ENCODE results near the gene ZNF580.
A peak's percentile ranks its signal among the peaks of the same experiment; 100 is the strongest.

The ZNF580 gene

DNA sequence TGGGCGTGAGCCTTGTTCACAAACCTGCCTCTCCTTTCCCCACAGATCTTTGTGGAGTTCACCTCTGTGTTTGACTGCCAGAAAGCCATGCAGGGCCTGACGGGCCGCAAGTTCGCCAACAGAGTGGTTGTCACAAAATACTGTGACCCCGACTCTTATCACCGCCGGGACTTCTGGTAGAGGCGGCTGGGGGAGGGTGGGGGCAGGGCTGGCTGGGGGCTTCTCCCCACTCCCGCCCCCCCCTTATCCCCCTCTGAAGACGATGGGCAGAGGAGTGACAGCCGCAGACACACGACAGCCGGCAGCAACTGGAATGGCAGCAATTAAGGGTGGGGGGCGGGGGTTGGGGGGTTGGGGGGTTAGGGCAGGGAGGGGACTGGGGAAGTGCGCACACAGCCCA, 33.1 kb downstream of the ZNF580 start:
- DNase-seq (ENCODE audit: low read depth), result no peak
- TF ChIP-seq, protein P1, sequence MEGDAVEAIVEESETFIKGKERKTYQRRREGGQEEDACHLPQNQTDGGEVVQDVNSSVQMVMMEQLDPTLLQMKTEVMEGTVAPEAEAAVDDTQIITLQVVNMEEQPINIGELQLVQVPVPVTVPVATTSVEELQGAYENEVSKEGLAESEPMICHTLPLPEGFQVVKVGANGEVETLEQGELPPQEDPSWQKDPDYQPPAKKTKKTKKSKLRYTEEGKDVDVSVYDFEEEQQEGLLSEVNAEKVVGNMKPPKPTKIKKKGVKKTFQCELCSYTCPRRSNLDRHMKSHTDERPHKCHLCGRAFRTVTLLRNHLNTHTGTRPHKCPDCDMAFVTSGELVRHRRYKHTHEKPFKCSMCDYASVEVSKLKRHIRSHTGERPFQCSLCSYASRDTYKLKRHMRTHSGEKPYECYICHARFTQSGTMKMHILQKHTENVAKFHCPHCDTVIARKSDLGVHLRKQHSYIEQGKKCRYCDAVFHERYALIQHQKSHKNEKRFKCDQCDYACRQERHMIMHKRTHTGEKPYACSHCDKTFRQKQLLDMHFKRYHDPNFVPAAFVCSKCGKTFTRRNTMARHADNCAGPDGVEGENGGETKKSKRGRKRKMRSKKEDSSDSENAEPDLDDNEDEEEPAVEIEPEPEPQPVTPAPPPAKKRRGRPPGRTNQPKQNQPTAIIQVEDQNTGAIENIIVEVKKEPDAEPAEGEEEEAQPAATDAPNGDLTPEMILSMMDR (conservative IDR thresholded peaks at IDR 0.05; ENCODE audit: low read depth, low read length), result no peak
- no peak overlapping the region for H3K4me3 ChIP-seq (ENCODE audit: low read depth, low read length)

DNA sequence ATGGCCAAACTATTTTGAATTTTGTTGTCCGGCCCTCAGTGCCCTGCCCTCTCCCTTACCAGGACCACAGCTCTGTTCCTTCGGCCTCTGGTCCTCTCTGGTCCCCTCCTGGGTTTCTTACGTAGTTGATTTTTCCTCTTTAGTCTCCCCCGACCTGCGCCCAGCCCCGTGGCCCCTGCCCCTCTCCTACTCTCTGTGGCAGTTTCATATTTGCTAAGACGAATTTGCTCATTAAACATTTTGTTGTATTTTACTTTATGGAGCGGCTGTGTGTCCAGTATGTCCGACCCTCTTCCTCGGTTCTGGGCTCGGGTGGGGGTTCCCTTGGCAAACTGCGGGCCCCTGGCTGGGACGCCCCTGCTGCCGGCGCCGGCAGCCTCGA, 33.6 kb downstream of the ZNF580 start:
- no peak for DNase-seq (ENCODE audit: low read depth)
- H3K4me3 ChIP-seq (ENCODE audit: low read depth, low read length), result peak overlapping the region; percentile 82
- TF ChIP-seq, protein P1 (conservative IDR thresholded peaks at IDR 0.05; ENCODE audit: low read depth, low read length), result no peak

DNA sequence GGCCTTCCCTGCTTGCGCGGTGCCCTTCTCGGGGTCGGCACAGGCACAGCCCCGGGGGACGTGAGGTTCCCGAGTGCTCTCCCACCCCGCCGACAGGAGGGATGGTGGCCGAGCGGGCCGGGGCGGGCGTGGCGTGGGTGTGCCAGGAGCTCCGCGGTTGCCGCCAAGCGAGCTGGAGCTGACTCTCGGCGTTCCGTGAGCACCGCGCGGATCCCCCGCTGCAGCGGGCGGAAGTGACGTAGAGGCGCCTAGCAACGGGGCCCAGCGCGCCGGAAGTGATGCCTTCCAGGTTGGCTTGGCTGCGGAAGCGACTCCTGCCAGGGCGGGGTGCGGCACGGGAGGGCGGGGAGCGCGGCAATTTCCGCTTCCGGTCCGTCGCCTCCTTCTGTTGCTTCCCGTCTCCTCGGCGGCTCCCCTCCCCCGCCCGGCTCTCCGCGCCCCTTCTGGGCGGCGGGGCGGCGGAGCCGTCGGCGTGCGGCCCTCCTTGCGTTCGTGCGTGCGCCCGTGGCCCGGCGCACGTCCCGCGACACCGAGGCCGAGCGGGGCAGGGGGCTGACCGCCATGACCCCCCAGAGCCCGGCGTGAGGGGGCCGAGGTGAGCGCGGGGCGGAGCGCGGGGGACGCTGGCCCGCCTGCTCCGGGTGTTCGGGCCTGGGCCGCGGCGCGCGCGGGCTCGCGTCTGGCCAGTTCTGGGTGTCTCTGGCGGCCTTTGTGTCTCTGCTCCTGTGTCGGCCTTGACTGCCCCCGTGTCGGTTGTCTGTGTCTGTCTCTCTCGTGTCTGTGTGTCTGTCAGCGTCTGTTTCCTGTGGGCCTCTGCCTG, 34.2 kb downstream of the ZNF580 start, which contains the start of gene EPN1:
Gene EPN1, plus strand, starts transcription at position 386 of the 820 bp plus-strand sequence. CDS start 3,402 bp downstream, outside the sequence.
- DNase-seq (ENCODE audit: low read depth), result peak; percentile 97
- peak within 1 kb of the TSS; percentile 82 for H3K4me3 ChIP-seq (ENCODE audit: low read depth, low read length)
- TF ChIP-seq, protein P1 (conservative IDR thresholded peaks at IDR 0.05; ENCODE audit: low read depth, low read length), result no peak

DNA sequence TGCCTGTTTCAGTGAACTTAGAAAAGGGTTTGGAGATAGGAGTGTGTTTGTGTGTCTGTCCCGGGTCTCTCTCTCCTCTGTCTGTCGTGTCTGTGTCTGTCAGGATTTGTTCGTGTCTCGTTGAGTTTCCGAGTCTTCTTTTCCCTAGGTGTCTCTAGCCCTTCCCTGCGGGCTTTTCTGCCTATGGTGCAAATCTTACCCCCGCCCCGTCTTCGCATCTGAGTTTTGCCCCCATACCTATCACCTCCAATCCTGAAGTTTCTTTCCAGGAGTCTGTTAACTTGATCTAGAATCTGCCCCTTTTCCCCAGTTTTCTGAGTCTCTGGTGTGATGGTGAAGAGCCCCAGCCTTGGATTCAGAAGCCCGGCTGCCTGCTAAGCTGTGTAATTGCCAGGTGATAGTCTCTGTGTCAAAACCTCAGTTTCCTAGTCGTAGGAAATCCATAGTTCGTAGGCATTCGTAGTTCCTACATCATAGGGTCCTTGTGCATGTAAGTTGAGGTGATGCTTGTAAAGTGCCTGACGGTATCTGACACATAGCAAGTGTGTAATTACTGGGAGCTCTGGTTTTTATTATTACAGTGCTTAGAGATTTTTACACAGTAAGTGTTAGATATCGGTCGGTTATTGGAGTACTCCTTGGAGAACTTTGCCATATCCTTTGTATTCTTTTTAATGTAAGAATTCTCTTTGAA, 35.0 kb downstream of the ZNF580 start:
- H3K4me3 ChIP-seq (ENCODE audit: low read depth, low read length), result peak overlapping the region; percentile 82
- no peak for DNase-seq (ENCODE audit: low read depth)
- TF ChIP-seq, protein P1 (conservative IDR thresholded peaks at IDR 0.05; ENCODE audit: low read depth, low read length), result no peak

GRCh38 chr19:55676383-55676782, 35.6 kb downstream of the ZNF580 start:
- DNase-seq (ENCODE audit: low read depth), result peak; percentile 31
- peak overlapping the region; percentile 82 for H3K4me3 ChIP-seq (ENCODE audit: low read depth, low read length)
- TF ChIP-seq, protein P1 (conservative IDR thresholded peaks at IDR 0.05; ENCODE audit: low read depth, low read length), result peak; percentile 30

GRCh38 chr19:55676889-55677505, 36.2 kb downstream of the ZNF580 start:
- TF ChIP-seq, protein P1 (conservative IDR thresholded peaks at IDR 0.05; ENCODE audit: low read depth, low read length), result no peak
- DNase-seq (ENCODE audit: low read depth), result no peak
- peak overlapping the region; percentile 4 for H3K4me3 ChIP-seq (ENCODE audit: low read depth, low read length)

Measured in choroid plexus epithelial cell (primary cell).